HepG2 (cell line): Measurements from ENCODE around the gene RAI14. TPM values are rescaled to one million over a fixed set of nuclear protein-coding genes. Genes with fewer than 3 reads are reported as not detected.

Experiments used
- ATAC-seq: fragments of 200-7000 bp; cut with Tn5 transposase; 3 replicates; pipeline ENCODE4 v1.9.1; 2020; ENCODE audit warnings: mild to moderate bottlenecking, moderate library complexity
- BruUV-seq: library from RNA; stranded (reverse); fragments of 400-500 nt; replicated peaks from 2 replicates; lab custom pipeline; 2021; lab: Mats Ljungman, UMichigan
- CTCF ChIA-PET: fragments of 300-600 bp; formaldehyde crosslinking; extraction: SDS; loops from one replicate; lab custom pipeline; 2021; ENCODE audit warnings: low total read pairs, inconsistent platforms, low intra/inter-chr PET ratio; lab: Yijun Ruan, JAX
- POLR2A ChIA-PET: fragments of 350-600 bp; sonication (Branson Sonifier 250); formaldehyde crosslinking; loops from one replicate; lab custom pipeline; 2020; ENCODE audit warnings: antibody characterized with exemption, inconsistent platforms; lab: Yijun Ruan, JAX
- DNase-seq: peaks from one replicate; pipeline ENCODE4 v3.0.0-alpha.2; 2015; ENCODE audit warnings: low spot score
- FAIRE-seq: peaks from 3 replicates; lab custom pipeline; 2011; peaks lifted over from hg19 to GRCh38; lab: Jason Lieb, UNC
- H2AFZ ChIP-seq: one replicate; pipeline ENCODE4 v1.6.1; 2011; ENCODE audit warnings: low read length, inconsistent platforms
- H3K27ac ChIP-seq: fragments of 300-600 bp; 3 replicates; pipeline ENCODE4 v1.8.0; 2011; ENCODE audit warnings: mixed run types, mild to moderate bottlenecking, mixed read lengths, low read length, inconsistent platforms; ENCODE audit not compliant: insufficient read depth; ENCODE audit errors: extremely low read length
- H3K27me3 ChIP-seq, 2 experiments: fragments of 200-600 bp in 1 of 2; 2 replicates in 1 of 2; 3 replicates in 1 of 2; pipeline versions ENCODE4 v1.6.0 to v1.8.0; 2011; ENCODE audit warnings: low read length in 2 of 2, mild to moderate bottlenecking in 2 of 2, moderate library complexity in 2 of 2, inconsistent platforms in 1 of 2; ENCODE audit not compliant: insufficient read depth in 2 of 2, control insufficient read depth in 1 of 2
- H3K36me3 ChIP-seq, 2 experiments: fragments of 200-600 bp in 1 of 2; replicated peaks in 1 of 2; 2 replicates in 1 of 2; 3 replicates in 1 of 2; pipeline versions ENCODE4 v1.5.1 to v1.8.0; 2011; ENCODE audit warnings: low read length in 2 of 2, inconsistent platforms in 1 of 2; ENCODE audit not compliant: insufficient read depth in 2 of 2, control insufficient read depth in 1 of 2
- H3K4me1 ChIP-seq: 2 replicates; pipeline ENCODE4 v1.5.1; 2012; ENCODE audit warnings: low read length, inconsistent platforms; ENCODE audit not compliant: insufficient read depth
- H3K4me2 ChIP-seq: 2 replicates; pipeline ENCODE4 v1.6.0; 2011; ENCODE audit warnings: low read depth, low read length, inconsistent platforms
- H3K4me3 ChIP-seq, 3 experiments: fragments of 200-600 bp in 1 of 3; sonication (generic), shearing (Covaris generic) in 1 of 3; replicated peaks in 1 of 3; 2 replicates each; pipeline ENCODE4 v1.5.1; 2011 to 2016; ENCODE audit warnings: low read length in 3 of 3, inconsistent platforms in 2 of 3, low read depth in 2 of 3, mild to moderate bottlenecking in 2 of 3, control low read depth in 1 of 3, mixed read lengths in 1 of 3; ENCODE audit not compliant: insufficient read depth in 1 of 3
- H3K79me2 ChIP-seq: one replicate; pipeline ENCODE4 v1.6.1; 2011; ENCODE audit warnings: low read length, inconsistent platforms; ENCODE audit not compliant: insufficient read depth
- H3K9ac ChIP-seq: 2 replicates; pipeline ENCODE4 v1.6.0; 2011; ENCODE audit warnings: mild to moderate bottlenecking, low read depth, low read length, inconsistent platforms; ENCODE audit not compliant: insufficient read depth
- H3K9me3 ChIP-seq: 2 replicates; pipeline ENCODE4 v1.5.1; 2012; ENCODE audit warnings: mild to moderate bottlenecking, low read length
- H4K20me1 ChIP-seq: 2 replicates; pipeline ENCODE4 v1.6.0; 2011; ENCODE audit warnings: inconsistent platforms, mild to moderate bottlenecking, low read length, moderate library complexity; ENCODE audit not compliant: insufficient read depth
- GZF1 ChIP-seq: sonication (generic); formaldehyde crosslinking; IDR thresholded peaks from 2 replicates; pipeline ENCODE4 v1.5.1; 2020; ENCODE audit warnings: mild to moderate bottlenecking, missing genetic modification reagents
- HNRNPLL ChIP-seq: fragments of 200-400 bp; formaldehyde crosslinking; IDR thresholded peaks from 2 replicates; pipeline ENCODE4 v1.6.1; 2017; ENCODE audit warnings: mild to moderate bottlenecking, low read depth, low read length; ENCODE audit not compliant: poor library complexity, severe bottlenecking
- HOXA9 ChIP-seq: sonication (generic); formaldehyde crosslinking; IDR thresholded peaks from 2 replicates; pipeline ENCODE4 v1.8.1; 2022; ENCODE audit warnings: missing genetic modification reagents, mild to moderate bottlenecking, moderate library complexity, borderline replicate concordance
- JARID2 ChIP-seq: sonication (generic); formaldehyde crosslinking; IDR thresholded peaks from 2 replicates; pipeline ENCODE4 v1.8.1; 2023; ENCODE audit warnings: missing genetic modification reagents, inconsistent platforms; ENCODE audit not compliant: insufficient replicate concordance
- KDM5A ChIP-seq: fragments of 200-600 bp; sonication (generic); IDR thresholded peaks from 2 replicates; pipeline ENCODE4 v1.7.0; 2018; ENCODE audit warnings: antibody characterized with exemption, mild to moderate bottlenecking, low read length, borderline replicate concordance
- KDM6A ChIP-seq: IDR thresholded peaks from 2 replicates; pipeline ENCODE4 v1.6.1; 2016; ENCODE audit warnings: low read depth
- PAWR ChIP-seq: sonication (generic); formaldehyde crosslinking; IDR thresholded peaks from 2 replicates; pipeline ENCODE4 v1.4.0; 2020; ENCODE audit warnings: missing genetic modification reagents, mild to moderate bottlenecking, borderline replicate concordance
- SIN3B ChIP-seq: fragments of 150-350 bp; IDR thresholded peaks from 2 replicates; pipeline ENCODE4 v1.6.1; 2014; ENCODE audit warnings: low read length
- SNAI1 ChIP-seq: sonication (generic); formaldehyde crosslinking; IDR thresholded peaks from 2 replicates; pipeline ENCODE4 v1.5.0; 2020; ENCODE audit warnings: mild to moderate bottlenecking, missing genetic modification reagents, borderline replicate concordance
- SRSF4 ChIP-seq: fragments of 200-400 bp; formaldehyde crosslinking; IDR thresholded peaks from one replicate; pipeline ENCODE4 v1.6.1; 2018; ENCODE audit warnings: mild to moderate bottlenecking, low read depth, low read length, moderate library complexity; ENCODE audit not compliant: poor library complexity, severe bottlenecking
- ZNF230 ChIP-seq: sonication (generic); formaldehyde crosslinking; IDR thresholded peaks from 2 replicates; pipeline ENCODE4 v1.4.0; 2020; ENCODE audit warnings: mild to moderate bottlenecking, missing genetic modification reagents
- ZNF251 ChIP-seq: sonication (generic); formaldehyde crosslinking; IDR thresholded peaks from 2 replicates; pipeline ENCODE4 v1.9.0; 2021; ENCODE audit warnings: mild to moderate bottlenecking, missing genetic modification reagents
- ZNF546 ChIP-seq: sonication (generic); formaldehyde crosslinking; conservative IDR thresholded peaks from 2 replicates; pipeline ENCODE4 v1.8.1; 2023; ENCODE audit warnings: mild to moderate bottlenecking, missing genetic modification reagents
- ZNF792 ChIP-seq: IDR thresholded peaks from 2 replicates; pipeline ENCODE4 v1.6.1; 2016
- in situ Hi-C: cut with HindIII; loops from 2 replicates; pipeline ENCODE4 v1.10.0; 2017; ENCODE audit warnings: low pct_unique_long_range_greater_than_20kb; ENCODE audit not compliant: extremely low pct_ligation_motif_present
- intact Hi-C: fragments of 100-400 bp; cut with micrococcal nuclease; formaldehyde crosslinking; loops from one replicate; pipeline ENCODE4 v1.10.0; 2022; ENCODE audit not compliant: unreplicated experiment
- polyA plus RNA-seq, 8 experiments: library from polyadenylated mRNA; depleted of rRNA in 3 of 8; stranded (reverse) in 7 of 8; unstranded in 1 of 8; fragments of >200 nt; fragmentation: Illumina TruSeq in 4 of 8; extraction: Trizol in 4 of 8; gene quantifications; 2 replicates each; pipeline versions ENCODE4 v1.2.1 to v1.2.3, GENCODE V29; 2011 to 2016; ENCODE audit warnings: low read depth in 4 of 8, missing spikeins in 1 of 8, mixed read lengths in 1 of 8; ENCODE audit not compliant: insufficient read depth in 1 of 8
- total RNA-seq, 5 experiments: library from RNA; depleted of rRNA; stranded (reverse); fragments of >200 nt; fragmentation: Illumina TruSeq; extraction: Trizol; gene quantifications; 2 replicates each; pipeline ENCODE4 v1.2.3, GENCODE V29; 2016; ENCODE audit warnings: low read depth in 1 of 5
- TF ChIP-seq, protein P1 (sequence below): sonication (generic); formaldehyde crosslinking; IDR thresholded peaks from 2 replicates; pipeline ENCODE4 v1.4.0; 2020; ENCODE audit warnings: missing genetic modification reagents, borderline replicate concordance
- TF ChIP-seq, protein P2 (sequence below): sonication (generic); formaldehyde crosslinking; IDR thresholded peaks from 2 replicates; pipeline ENCODE4 v1.8.0; 2022; ENCODE audit warnings: mild to moderate bottlenecking, missing genetic modification reagents, borderline replicate concordance

Gene RAI14
- total and polyA plus RNA-seq, 2 of the 13 experiments (the other 11 are each of a cell fraction or from before 2014, with no cell fraction given), result 12.6 to 18.2 TPM

DNA sequence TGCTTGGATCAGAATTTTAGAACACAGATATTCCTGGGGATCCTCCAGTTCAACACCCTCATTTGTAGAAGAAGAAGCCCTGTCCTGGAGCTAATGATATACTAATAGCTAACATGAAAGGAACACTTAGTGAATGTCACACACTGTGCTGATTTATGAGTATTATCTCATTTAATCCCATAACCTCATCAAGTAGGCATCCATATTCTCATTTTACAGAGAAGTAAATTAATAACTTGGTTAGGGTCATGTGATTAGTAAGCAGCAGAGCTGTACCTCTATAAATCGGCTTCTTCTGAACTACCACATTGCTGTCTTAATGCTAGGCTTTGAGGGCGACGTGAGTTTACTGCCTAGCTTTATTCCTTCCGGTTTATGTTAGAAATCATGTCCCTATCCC, 188.9 kb downstream of the RAI14 start (continued):
- TF ChIP-seq, protein P1, sequence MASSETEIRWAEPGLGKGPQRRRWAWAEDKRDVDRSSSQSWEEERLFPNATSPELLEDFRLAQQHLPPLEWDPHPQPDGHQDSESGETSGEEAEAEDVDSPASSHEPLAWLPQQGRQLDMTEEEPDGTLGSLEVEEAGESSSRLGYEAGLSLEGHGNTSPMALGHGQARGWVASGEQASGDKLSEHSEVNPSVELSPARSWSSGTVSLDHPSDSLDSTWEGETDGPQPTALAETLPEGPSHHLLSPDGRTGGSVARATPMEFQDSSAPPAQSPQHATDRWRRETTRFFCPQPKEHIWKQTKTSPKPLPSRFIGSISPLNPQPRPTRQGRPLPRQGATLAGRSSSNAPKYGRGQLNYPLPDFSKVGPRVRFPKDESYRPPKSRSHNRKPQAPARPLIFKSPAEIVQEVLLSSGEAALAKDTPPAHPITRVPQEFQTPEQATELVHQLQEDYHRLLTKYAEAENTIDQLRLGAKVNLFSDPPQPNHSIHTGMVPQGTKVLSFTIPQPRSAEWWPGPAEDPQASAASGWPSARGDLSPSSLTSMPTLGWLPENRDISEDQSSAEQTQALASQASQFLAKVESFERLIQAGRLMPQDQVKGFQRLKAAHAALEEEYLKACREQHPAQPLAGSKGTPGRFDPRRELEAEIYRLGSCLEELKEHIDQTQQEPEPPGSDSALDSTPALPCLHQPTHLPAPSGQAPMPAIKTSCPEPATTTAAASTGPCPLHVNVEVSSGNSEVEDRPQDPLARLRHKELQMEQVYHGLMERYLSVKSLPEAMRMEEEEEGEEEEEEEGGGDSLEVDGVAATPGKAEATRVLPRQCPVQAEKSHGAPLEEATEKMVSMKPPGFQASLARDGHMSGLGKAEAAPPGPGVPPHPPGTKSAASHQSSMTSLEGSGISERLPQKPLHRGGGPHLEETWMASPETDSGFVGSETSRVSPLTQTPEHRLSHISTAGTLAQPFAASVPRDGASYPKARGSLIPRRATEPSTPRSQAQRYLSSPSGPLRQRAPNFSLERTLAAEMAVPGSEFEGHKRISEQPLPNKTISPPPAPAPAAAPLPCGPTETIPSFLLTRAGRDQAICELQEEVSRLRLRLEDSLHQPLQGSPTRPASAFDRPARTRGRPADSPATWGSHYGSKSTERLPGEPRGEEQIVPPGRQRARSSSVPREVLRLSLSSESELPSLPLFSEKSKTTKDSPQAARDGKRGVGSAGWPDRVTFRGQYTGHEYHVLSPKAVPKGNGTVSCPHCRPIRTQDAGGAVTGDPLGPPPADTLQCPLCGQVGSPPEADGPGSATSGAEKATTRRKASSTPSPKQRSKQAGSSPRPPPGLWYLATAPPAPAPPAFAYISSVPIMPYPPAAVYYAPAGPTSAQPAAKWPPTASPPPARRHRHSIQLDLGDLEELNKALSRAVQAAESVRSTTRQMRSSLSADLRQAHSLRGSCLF (CRISPR knock-in tag), result no peak
- TF ChIP-seq HOXA9 (CRISPR knock-in tag) (no peak), SIN3B (no peak), ZNF251 (CRISPR knock-in tag) (no peak)

DNA sequence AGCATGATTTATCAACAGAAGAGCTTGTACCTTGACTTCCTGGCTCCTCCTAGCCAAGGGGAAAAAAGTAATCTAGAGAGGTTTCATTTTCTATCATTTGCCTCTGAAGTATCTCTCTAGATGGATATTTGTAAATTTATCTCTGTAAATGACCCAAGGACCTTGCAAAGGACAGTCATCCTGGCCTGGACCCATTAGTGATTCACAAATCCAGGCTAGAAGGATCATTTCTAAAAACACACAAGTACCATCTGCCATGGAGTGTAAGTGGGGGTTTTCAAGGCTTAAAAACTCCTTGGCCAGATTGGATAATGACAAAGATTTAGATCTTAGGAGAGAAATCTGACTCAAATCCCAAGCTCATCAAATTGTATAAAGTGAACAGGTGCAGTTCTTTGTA, 190.9 kb downstream of the RAI14 start:
- Histone ChIP-seq H3K79me2 (no peaks in the 10 kb centered on the region), H3K9me3 (no peaks in the 10 kb centered on the region), H3K36me3 (no peaks in the 10 kb centered on the region), H3K27me3 (no peaks in the 10 kb centered on the region; a peak in 1 of 5 replicates), H3K4me2 (no peak overlapping the region), H3K9ac (no peak overlapping the region), H3K27ac (no peak overlapping the region), H4K20me1 (no peaks in the 10 kb centered on the region), H2AFZ (no peak overlapping the region), H3K4me1 (peaks cover 10% of the 10 kb centered on the region), H3K4me3 (no peak overlapping the region)
- POLR2A ChIA-PET, result interaction anchor here (2.8 kb wide), 1 partner anchor 8 kb away, joined by 14 read pairs; the partner anchor contains the start of gene TTC23L
- CTCF ChIA-PET, result no interaction called here
- BruUV-seq, result no TSS peak
- intact Hi-C loops (no loop called here), in situ Hi-C loops (no loop called here)
- DNase-seq (no peak), FAIRE-seq (no peak), ATAC-seq (no peak)
- no peak for TF ChIP-seq GZF1 (CRISPR knock-in tag)
- no peak for TF ChIP-seq ZNF546 (CRISPR knock-in tag)
- TF ChIP-seq JARID2, result no peak
- no peak for TF ChIP-seq ZNF230
- TF ChIP-seq SNAI1 (CRISPR knock-in tag), result no peak
- no peak for TF ChIP-seq KDM5A
- no peak for TF ChIP-seq KDM6A (CRISPR knock-in tag)
- TF ChIP-seq, protein P2, sequence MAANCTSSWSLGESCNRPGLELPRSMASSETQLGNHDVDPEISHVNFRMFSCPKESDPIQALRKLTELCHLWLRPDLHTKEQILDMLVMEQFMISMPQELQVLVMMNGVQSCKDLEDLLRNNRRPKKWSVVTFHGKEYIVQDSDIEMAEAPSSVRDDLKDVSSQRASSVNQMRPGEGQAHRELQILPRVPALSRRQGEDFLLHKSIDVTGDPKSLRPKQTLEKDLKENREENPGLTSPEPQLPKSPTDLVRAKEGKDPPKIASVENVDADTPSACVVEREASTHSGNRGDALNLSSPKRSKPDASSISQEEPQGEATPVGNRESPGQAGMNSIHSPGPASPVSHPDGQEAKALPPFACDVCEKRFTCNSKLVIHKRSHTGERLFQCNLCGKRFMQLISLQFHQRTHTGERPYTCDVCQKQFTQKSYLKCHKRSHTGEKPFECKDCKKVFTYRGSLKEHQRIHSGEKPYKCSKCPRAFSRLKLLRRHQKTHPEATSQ (CRISPR knock-in tag), result no peak
- no peak for TF ChIP-seq ZNF792
- TF ChIP-seq HNRNPLL, result no peak
- TF ChIP-seq SRSF4, result no peak
- no peak for TF ChIP-seq PAWR
